Transverse colon (tissue), 4 donors: ENCODE data around the gene FCN2.

Source experiments
- POLR2A ChIP-seq: fragments of 450-650 bp; IDR thresholded peaks from one replicate; pipeline ENCODE4 v1.6.1; 2016; ENCODE audit warnings: antibody characterized with exemption, mild to moderate bottlenecking, moderate library complexity
- POLR2AphosphoS5 ChIP-seq, 3 donors: sonication (generic); formaldehyde crosslinking; IDR thresholded peaks; one replicate each; pipeline ENCODE4 v1.6.1; 2016; ENCODE audit warnings: antibody characterized with exemption in 3 of 3
- TF ChIP-seq, protein P1 (sequence below), 5 experiments: fragments of 200-600 bp in 3 of 5; fragments of 450-650 bp in 2 of 5; sonication (generic) in 3 of 5; IDR thresholded peaks; 1 replicate in 2 of 5; 2 replicates in 3 of 5; pipeline ENCODE4 v1.5.1; 2016 to 2017; ENCODE audit warnings: antibody characterized with exemption in 5 of 5, inconsistent platforms in 3 of 5, mild to moderate bottlenecking in 2 of 5, moderate library complexity in 1 of 5

GRCh38 chr9:134891053-134891452, 10.4 kb downstream of the FCN2 start:
- TF ChIP-seq, protein P1, sequence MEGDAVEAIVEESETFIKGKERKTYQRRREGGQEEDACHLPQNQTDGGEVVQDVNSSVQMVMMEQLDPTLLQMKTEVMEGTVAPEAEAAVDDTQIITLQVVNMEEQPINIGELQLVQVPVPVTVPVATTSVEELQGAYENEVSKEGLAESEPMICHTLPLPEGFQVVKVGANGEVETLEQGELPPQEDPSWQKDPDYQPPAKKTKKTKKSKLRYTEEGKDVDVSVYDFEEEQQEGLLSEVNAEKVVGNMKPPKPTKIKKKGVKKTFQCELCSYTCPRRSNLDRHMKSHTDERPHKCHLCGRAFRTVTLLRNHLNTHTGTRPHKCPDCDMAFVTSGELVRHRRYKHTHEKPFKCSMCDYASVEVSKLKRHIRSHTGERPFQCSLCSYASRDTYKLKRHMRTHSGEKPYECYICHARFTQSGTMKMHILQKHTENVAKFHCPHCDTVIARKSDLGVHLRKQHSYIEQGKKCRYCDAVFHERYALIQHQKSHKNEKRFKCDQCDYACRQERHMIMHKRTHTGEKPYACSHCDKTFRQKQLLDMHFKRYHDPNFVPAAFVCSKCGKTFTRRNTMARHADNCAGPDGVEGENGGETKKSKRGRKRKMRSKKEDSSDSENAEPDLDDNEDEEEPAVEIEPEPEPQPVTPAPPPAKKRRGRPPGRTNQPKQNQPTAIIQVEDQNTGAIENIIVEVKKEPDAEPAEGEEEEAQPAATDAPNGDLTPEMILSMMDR (IDR thresholded peaks at IDR 0.05) = no peak
- TF ChIP-seq POLR2A = no peak
- no peak for TF ChIP-seq POLR2AphosphoS5 (IDR thresholded peaks at IDR 0.05)
